A549 (cell line): Measurements from ENCODE around the gene WDR43. TPM values are rescaled to one million over a fixed set of nuclear protein-coding genes. Genes with fewer than 3 reads are reported as not detected.

Experiments used
- ATAC-seq, 2 experiments: fragments of 200-7000 bp in 1 of 2; fragments of >200 bp in 1 of 2; cut with Nextera tagmentation in 1 of 2; cut with Tn5 transposase in 1 of 2; 3 replicates each; pipeline versions ENCODE4 v1.8.0 to v1.9.1; 2018 to 2020; ENCODE audit warnings: mild to moderate bottlenecking in 1 of 2, moderate library complexity in 1 of 2
- CTCF ChIA-PET: fragments of 300-600 bp; sonication (Branson Sonifier 250); formaldehyde crosslinking; extraction: SDS; loops from one replicate; lab custom pipeline; 2021; ENCODE audit warnings: antibody characterized with exemption, inconsistent platforms; lab: Yijun Ruan, JAX
- POLR2A ChIA-PET: fragments of 350-600 bp; formaldehyde crosslinking; extraction: SDS; loops from one replicate; lab custom pipeline; 2021; ENCODE audit warnings: antibody characterized with exemption, inconsistent platforms; lab: Yijun Ruan, JAX
- DNase-seq, 2 experiments: peaks; one replicate each; pipeline versions ENCODE4 v3.0.0 to v3.0.0-alpha.2; 2011 to 2016; ENCODE audit warnings: low read depth in 1 of 2, low spot score in 1 of 2
- FAIRE-seq: peaks from 2 replicates; lab custom pipeline; 2011; peaks lifted over from hg19 to GRCh38; lab: Jason Lieb, UNC
- H3K27ac ChIP-seq, 2 experiments: fragments of >200 bp; sonication (Bioruptor Twin); formaldehyde crosslinking; 3 replicates each; pipeline ENCODE4 v1.5.1; 2016 to 2017
- H3K4me1 ChIP-seq: fragments of >200 bp; sonication (Bioruptor Twin); formaldehyde crosslinking; 3 replicates; pipeline ENCODE4 v1.6.1; 2016
- H3K4me2 ChIP-seq: fragments of >200 bp; sonication (Bioruptor Twin); formaldehyde crosslinking; 3 replicates; pipeline ENCODE4 v1.6.1; 2016
- H3K4me3 ChIP-seq: fragments of >200 bp; sonication (Bioruptor Twin); formaldehyde crosslinking; 3 replicates; pipeline ENCODE4 v1.5.1; 2016
- H3K9me3 ChIP-seq: fragments of >200 bp; sonication (Bioruptor Twin); formaldehyde crosslinking; 3 replicates; pipeline ENCODE4 v1.6.1; 2016
- CBX2 ChIP-seq: fragments of 200-600 bp; sonication (generic); IDR thresholded peaks from 2 replicates; pipeline ENCODE4 v1.6.1; 2016; ENCODE audit warnings: low read depth, mild to moderate bottlenecking, borderline replicate concordance
- CBX8 ChIP-seq: fragments of 200-600 bp; sonication (generic); IDR thresholded peaks from 2 replicates; pipeline ENCODE4 v1.6.1; 2016
- CHD4 ChIP-seq: fragments of 200-600 bp; sonication (generic); IDR thresholded peaks from 2 replicates; pipeline ENCODE4 v1.6.1; 2016; ENCODE audit warnings: antibody characterized with exemption, mild to moderate bottlenecking, borderline replicate concordance
- GATA3 ChIP-seq: IDR thresholded peaks from 2 replicates; pipeline ENCODE4 v1.6.1; 2012; ENCODE audit warnings: borderline replicate concordance
- HDAC2 ChIP-seq: fragments of 200-600 bp; sonication (generic); IDR thresholded peaks from 2 replicates; pipeline ENCODE4 v1.6.1; 2016
- HMGXB4 ChIP-seq: fragments of 250-450 bp; sonication (Bioruptor Pico); IDR thresholded peaks from 2 replicates; pipeline ENCODE4 v1.5.0; 2021; ENCODE audit warnings: mild to moderate bottlenecking, moderate library complexity, borderline replicate concordance
- HOXB5 ChIP-seq: fragments of 250-450 bp; sonication (Bioruptor Pico); IDR thresholded peaks from 2 replicates; pipeline ENCODE4 v1.5.0; 2020; ENCODE audit warnings: mild to moderate bottlenecking, moderate library complexity
- JUN ChIP-seq, 2 experiments: fragments of >200 bp; sonication (Bioruptor Twin); formaldehyde crosslinking; IDR thresholded peaks; 2 replicates in 1 of 2; 3 replicates in 1 of 2; pipeline ENCODE4 v1.6.1; 2016 to 2017
- JUNB ChIP-seq: fragments of >200 bp; sonication (Bioruptor Twin); formaldehyde crosslinking; IDR thresholded peaks from 2 replicates; pipeline ENCODE4 v1.6.1; 2016
- KDM5A ChIP-seq: fragments of 200-600 bp; sonication (generic); IDR thresholded peaks from 2 replicates; pipeline ENCODE4 v1.6.1; 2016; ENCODE audit warnings: antibody characterized with exemption, mild to moderate bottlenecking
- MAZ ChIP-seq: fragments of 150-350 bp; IDR thresholded peaks from 2 replicates; pipeline ENCODE4 v1.6.1; 2014; ENCODE audit warnings: antibody characterized with exemption, low read depth, low read length, borderline replicate concordance
- NFE2L2 ChIP-seq: fragments of 150-350 bp; conservative IDR thresholded peaks from 2 replicates; pipeline ENCODE4 v1.6.1; 2014; ENCODE audit warnings: low read length
- PHF8 ChIP-seq: fragments of 200-600 bp; sonication (generic); IDR thresholded peaks from 2 replicates; pipeline ENCODE4 v1.6.1; 2016; ENCODE audit warnings: low read depth, mild to moderate bottlenecking, antibody characterized with exemption, moderate library complexity, borderline replicate concordance
- RAD21 ChIP-seq, 2 experiments: fragments of >200 bp in 1 of 2; sonication (Bioruptor Twin) in 1 of 2; formaldehyde crosslinking in 1 of 2; IDR thresholded peaks in 1 of 2; conservative IDR thresholded peaks in 1 of 2; 2 replicates in 1 of 2; 3 replicates in 1 of 2; pipeline ENCODE4 v1.6.1; 2012 to 2018; ENCODE audit warnings: inconsistent platforms in 1 of 2
- RCOR1 ChIP-seq: fragments of 150-350 bp; IDR thresholded peaks from 2 replicates; pipeline ENCODE4 v1.6.1; 2014; ENCODE audit warnings: antibody characterized with exemption, low read length, low read depth
- TFCP2L1 ChIP-seq: fragments of 250-450 bp; sonication (Bioruptor Pico); IDR thresholded peaks from 2 replicates; pipeline ENCODE4 v1.5.0; 2021; ENCODE audit warnings: mild to moderate bottlenecking
- ZC3H11A ChIP-seq: fragments of 450-650 bp; IDR thresholded peaks from 2 replicates; pipeline ENCODE4 v1.6.1; 2014; ENCODE audit warnings: antibody characterized with exemption, mild to moderate bottlenecking
- ZSCAN20 ChIP-seq: fragments of 250-450 bp; sonication (Bioruptor Pico); IDR thresholded peaks from 2 replicates; pipeline ENCODE4 v1.8.0; 2022; ENCODE audit warnings: mild to moderate bottlenecking, moderate library complexity
- WGBS: methylation state at CpG from one replicate; pipeline ENCODE4 v1.1.6; 2017; ENCODE audit errors: missing lambda C conversion rate; 5-methylcytosine and 5-hydroxymethylcytosine counted together
- polyA plus RNA-seq, 4 experiments: library from polyadenylated mRNA; depleted of rRNA in 3 of 4; stranded (reverse); fragments of >200 nt; fragmentation: RNase III in 1 of 4; extraction: RNeasy Plus Mini Kit Qiagen cat#74134 plus additional on column Dnase treatment in 1 of 4; gene quantifications; 2 replicates in 3 of 4; 3 replicates in 1 of 4; pipeline ENCODE4 v1.2.3, GENCODE V29; 2011 to 2017
- TF ChIP-seq, protein P1 (sequence below): IDR thresholded peaks from 2 replicates; pipeline ENCODE4 v1.6.1; 2012
- TF ChIP-seq, protein P2 (sequence below): fragments of >200 bp; sonication (Bioruptor Twin); formaldehyde crosslinking; IDR thresholded peaks from 3 replicates; pipeline ENCODE4 v1.6.1; 2016

WDR43 gene
- polyA plus RNA-seq, 2 of the 4 experiments (the other 2 are of a cell fraction), result 71.8 to 256 TPM

GRCh38 chr2:28895189-28895893, 874 bp downstream of the WDR43 start:
- H3K27ac ChIP-seq, result peak overlapping the region; percentile 89 to 97
- DNase-seq (peak; percentile 46 to 48), FAIRE-seq (no peak), ATAC-seq (peak; percentile 16 to 58)
- H3K4me2 ChIP-seq, result peak overlapping the region; percentile 83
- H3K9me3 ChIP-seq, result no peaks in the 10 kb centered on the region
- peak overlapping the region; percentile 82 for H3K4me3 ChIP-seq
- no peak for TF ChIP-seq HDAC2
- no peak for TF ChIP-seq GATA3
- TF ChIP-seq, protein P1, sequence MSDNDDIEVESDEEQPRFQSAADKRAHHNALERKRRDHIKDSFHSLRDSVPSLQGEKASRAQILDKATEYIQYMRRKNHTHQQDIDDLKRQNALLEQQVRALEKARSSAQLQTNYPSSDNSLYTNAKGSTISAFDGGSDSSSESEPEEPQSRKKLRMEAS, result peak; percentile 89
- TF ChIP-seq TFCP2L1 (CRISPR knock-in tag), result 0 out of 2 replicates have a peak, but pooled peaks have one; percentile 43
- TF ChIP-seq HOXB5 (CRISPR knock-in tag), result 0 out of 2 replicates have a peak, but pooled peaks have one; percentile 17
- WGBS, result 2% methylated on average over 19 of the region's 19 CpGs
- peaks cover 38% of the 10 kb centered on the region for H3K4me1 ChIP-seq
- ChIA-PET CTCF (interaction anchor here (0.7 to 1.1 kb wide), 3 partner anchors 301 to 1172 kb away, joined by 3 to 6 read pairs (median 5); no protein-coding TSS in a partner anchor), POLR2A (interaction anchor here (0.8 to 1.6 kb wide), 6 partner anchors 9 to 329 kb away, joined by 3 to 32 read pairs (median 4); partner anchors contain the start of gene TRMT61B)

- H3K4me2 ChIP-seq, result peak overlapping the region; percentile 83
- TF ChIP-seq JUN (IDR thresholded peaks at IDR 0.05) (0 out of 5 replicates have a peak, but pooled peaks of 1 of the 2 experiments have one; percentile 30), RAD21 (conservative IDR thresholded peaks at IDR 0.05 in 1 of 2, IDR thresholded peaks at IDR 0.05 in 1 of 2) (no peak)
- TF ChIP-seq, all 56 proteins: peak for 1
- POLR2A ChIA-PET, result no interaction called here
- Histone ChIP-seq H3K4me1 (peaks cover 48% of the 10 kb centered on the region), H3K9me3 (no peaks in the 10 kb centered on the region), H3K4me3 (peak overlapping the region; percentile 82), H3K27ac (no peak overlapping the region)
- FAIRE-seq (no peak), DNase-seq (peak; percentile 36 to 44), ATAC-seq (no peak)
- CTCF ChIA-PET, result no interaction called here
- 5% methylated on average over 2 of the region's 2 CpGs for WGBS
Measured at GRCh38 chr2:28896906-28897305, 2.4 kb downstream of the WDR43 start.

GRCh38 chr2:28898048-28898447, 3.6 kb downstream of the WDR43 start:
- no peak for DNase-seq
- no peak overlapping the region for H3K4me3 ChIP-seq
- CTCF ChIA-PET, result no interaction called here
- H3K9me3 ChIP-seq, result no peaks in the 10 kb centered on the region
- TF ChIP-seq KDM5A (no peak), PHF8 (no peak), GATA3 (no peak), CBX2 (no peak), JUNB (no peak), CHD4 (no peak), TFCP2L1 (CRISPR knock-in tag) (no peak), ZSCAN20 (CRISPR knock-in tag) (no peak), NFE2L2 (no peak), HMGXB4 (CRISPR knock-in tag) (no peak), CBX8 (no peak), ZC3H11A (no peak), RCOR1 (no peak), MAZ (no peak)
- TF ChIP-seq, protein P2, sequence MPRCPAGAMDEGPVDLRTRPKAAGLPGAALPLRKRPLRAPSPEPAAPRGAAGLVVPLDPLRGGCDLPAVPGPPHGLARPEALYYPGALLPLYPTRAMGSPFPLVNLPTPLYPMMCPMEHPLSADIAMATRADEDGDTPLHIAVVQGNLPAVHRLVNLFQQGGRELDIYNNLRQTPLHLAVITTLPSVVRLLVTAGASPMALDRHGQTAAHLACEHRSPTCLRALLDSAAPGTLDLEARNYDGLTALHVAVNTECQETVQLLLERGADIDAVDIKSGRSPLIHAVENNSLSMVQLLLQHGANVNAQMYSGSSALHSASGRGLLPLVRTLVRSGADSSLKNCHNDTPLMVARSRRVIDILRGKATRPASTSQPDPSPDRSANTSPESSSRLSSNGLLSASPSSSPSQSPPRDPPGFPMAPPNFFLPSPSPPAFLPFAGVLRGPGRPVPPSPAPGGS, result no peak
- TF ChIP-seq, all 56 proteins: peak for 0
- Histone ChIP-seq H3K27ac (no peak overlapping the region), H3K4me2 (peak overlapping the region; percentile 83), H3K4me1 (peaks cover 57% of the 10 kb centered on the region)
- POLR2A ChIA-PET, result no interaction called here
- 75% methylated on average over 1 of the region's 1 CpG for WGBS
- no peak for ATAC-seq
- FAIRE-seq, result no peak
